DOHH2 (cell line): Measurements from ENCODE around the gene BARX2.

Source experiments
- EZH2phosphoT487 ChIP-seq: fragments of 200-600 bp; sonication (generic); IDR thresholded peaks from 2 replicates; pipeline ENCODE4 v1.6.1; 2017; ENCODE audit warnings: borderline replicate concordance, mild to moderate bottlenecking, antibody characterized with exemption, low read length, moderate library complexity, mixed read lengths
- TF ChIP-seq, protein P1 (sequence below): fragments of 200-600 bp; sonication (generic); IDR thresholded peaks from one replicate; pipeline ENCODE4 v1.5.1; 2014; ENCODE audit warnings: antibody characterized with exemption, mild to moderate bottlenecking, low read depth, low read length; ENCODE audit not compliant: poor library complexity, severe bottlenecking

DNA sequence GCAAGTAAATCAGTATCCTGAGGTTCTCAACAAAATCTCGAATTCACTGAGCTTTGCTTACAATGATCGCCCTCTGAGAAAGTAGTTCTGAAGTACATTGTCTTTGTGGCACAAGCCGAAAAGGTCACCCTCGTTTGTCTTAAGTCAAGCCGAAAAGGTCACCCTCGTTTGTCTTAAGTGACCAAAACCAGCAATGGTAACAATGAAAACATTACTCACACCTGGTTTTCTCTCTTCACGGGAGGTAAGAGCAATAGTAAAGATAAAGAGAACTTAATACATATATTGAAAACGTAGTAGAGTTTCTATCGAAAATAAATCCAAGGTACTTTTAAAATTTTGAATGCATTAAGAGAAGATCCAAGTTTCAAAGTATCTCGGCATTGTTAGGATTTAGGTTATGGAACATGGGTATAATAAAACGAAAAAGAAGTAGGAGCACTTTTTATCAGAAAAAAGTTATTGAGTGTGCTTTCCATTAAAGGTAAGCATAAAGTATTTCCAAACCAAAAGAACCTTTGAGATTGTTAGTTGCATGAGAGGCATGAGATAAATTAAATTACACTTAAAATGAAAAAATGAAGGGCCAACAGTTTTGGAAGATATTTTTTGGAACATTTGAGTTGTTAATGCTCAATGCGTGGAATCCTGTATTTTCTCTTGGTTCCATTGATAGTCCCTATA, 1.2 kb downstream of the BARX2 start:
- TF ChIP-seq, protein P1, sequence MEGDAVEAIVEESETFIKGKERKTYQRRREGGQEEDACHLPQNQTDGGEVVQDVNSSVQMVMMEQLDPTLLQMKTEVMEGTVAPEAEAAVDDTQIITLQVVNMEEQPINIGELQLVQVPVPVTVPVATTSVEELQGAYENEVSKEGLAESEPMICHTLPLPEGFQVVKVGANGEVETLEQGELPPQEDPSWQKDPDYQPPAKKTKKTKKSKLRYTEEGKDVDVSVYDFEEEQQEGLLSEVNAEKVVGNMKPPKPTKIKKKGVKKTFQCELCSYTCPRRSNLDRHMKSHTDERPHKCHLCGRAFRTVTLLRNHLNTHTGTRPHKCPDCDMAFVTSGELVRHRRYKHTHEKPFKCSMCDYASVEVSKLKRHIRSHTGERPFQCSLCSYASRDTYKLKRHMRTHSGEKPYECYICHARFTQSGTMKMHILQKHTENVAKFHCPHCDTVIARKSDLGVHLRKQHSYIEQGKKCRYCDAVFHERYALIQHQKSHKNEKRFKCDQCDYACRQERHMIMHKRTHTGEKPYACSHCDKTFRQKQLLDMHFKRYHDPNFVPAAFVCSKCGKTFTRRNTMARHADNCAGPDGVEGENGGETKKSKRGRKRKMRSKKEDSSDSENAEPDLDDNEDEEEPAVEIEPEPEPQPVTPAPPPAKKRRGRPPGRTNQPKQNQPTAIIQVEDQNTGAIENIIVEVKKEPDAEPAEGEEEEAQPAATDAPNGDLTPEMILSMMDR: no peak
- no peak for TF ChIP-seq EZH2phosphoT487
